ENCODE measurements around the gene SERPINB11.
"Not testable (repeated sequence)": the region's sequence is repeated elsewhere in the genome, so short reads cannot be mapped to it uniquely, and the experiment has no call there.

The SERPINB11 gene

GRCh38 chr18:63702660-63703059 is at the start of gene SERPINB11:
Gene SERPINB11 (plus strand): TSS chr18:63702960. CDS start chr18:63710194, 7,234 bp downstream.
- no peak for DNase-seq

- not testable (repeated sequence) for DNase-seq
These were observed 43.8 kb upstream of the SERPINB11 start for GRCh38 chr18:63658920-63659319.

GRCh38 chr18:63661750-63662149 is 41.0 kb upstream of the SERPINB11 start, which contains the start of gene SERPINB3:
Gene SERPINB3 (minus strand): TSS chr18:63661893. CDS start chr18:63661216, 677 bp downstream.
- not testable (repeated sequence) for DNase-seq

- no peak for DNase-seq
These were observed 38.2 kb upstream of the SERPINB11 start for GRCh38 chr18:63664571-63664970.

- no peak for DNase-seq
These were observed 26.0 kb upstream of the SERPINB11 start for GRCh38 chr18:63676526-63677323.

- DNase-seq, result no peak
These were observed 25.1 kb upstream of the SERPINB11 start for GRCh38 chr18:63677500-63678225.

- no peak for DNase-seq
These were observed 22.7 kb upstream of the SERPINB11 start for GRCh38 chr18:63679820-63680606.

- no peak for DNase-seq
These were observed 21.1 kb upstream of the SERPINB11 start for GRCh38 chr18:63681449-63682340.

GRCh38 chr18:63683152-63683551 is 19.6 kb upstream of the SERPINB11 start:
- no peak for DNase-seq

- DNase-seq, result no peak
These were observed 18.9 kb upstream of the SERPINB11 start for GRCh38 chr18:63683890-63684289.

- DNase-seq, result no peak
These were observed 18.0 kb upstream of the SERPINB11 start for GRCh38 chr18:63684718-63685117.

- no peak for DNase-seq
These were observed 15.9 kb upstream of the SERPINB11 start for GRCh38 chr18:63686871-63687270.

GRCh38 chr18:63689064-63689463 is 13.7 kb upstream of the SERPINB11 start:
- DNase-seq, result no peak

GRCh38 chr18:63697097-63697660 is 5.6 kb upstream of the SERPINB11 start:
- no peak for DNase-seq

GRCh38 chr18:63700501-63700900 is 2.3 kb upstream of the SERPINB11 start:
- DNase-seq, result no peak

- no peak for DNase-seq
These were observed 808 bp upstream of the SERPINB11 start for GRCh38 chr18:63701952-63702351.

- DNase-seq, result no peak
These were observed 2.6 kb downstream of the SERPINB11 start for GRCh38 chr18:63705401-63705800.

- no peak for DNase-seq
These were observed 5.1 kb downstream of the SERPINB11 start for GRCh38 chr18:63707816-63708215.

- no peak for DNase-seq
These were observed 5.9 kb downstream of the SERPINB11 start for GRCh38 chr18:63708650-63709049.

GRCh38 chr18:63725682-63726480 is 23.1 kb downstream of the SERPINB11 start:
- DNase-seq, result peak; percentile 69

- no peak for DNase-seq
These were observed 28.0 kb downstream of the SERPINB11 start for GRCh38 chr18:63730773-63731172.

Data from NCI-H2171 treated with DMSO at 0.1 percent for 48 hours (cell line).